ENCODE measurements around the gene ST7.

Gene ST7

DNA sequence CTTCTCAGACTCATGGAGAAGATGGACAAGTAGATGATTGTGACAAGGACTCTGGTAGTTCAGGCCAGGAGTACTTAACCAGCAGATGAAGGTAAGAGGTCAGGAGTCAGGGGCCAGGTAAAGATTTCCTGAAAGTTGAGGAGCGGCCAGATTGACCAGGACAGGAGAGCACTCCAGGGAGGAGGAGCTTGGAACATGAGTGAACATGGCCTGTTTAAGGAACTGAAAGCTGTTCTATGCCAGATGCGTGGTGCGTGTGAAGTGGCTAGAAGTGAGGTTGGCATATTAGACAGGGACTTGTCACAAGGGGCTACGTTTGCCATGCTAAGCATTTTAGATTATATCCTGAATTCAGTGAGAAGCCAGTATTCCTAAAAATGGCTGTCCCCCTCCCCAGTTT, 212.4 kb downstream of the ST7 start:
- DNase-seq, result no peak

DNA sequence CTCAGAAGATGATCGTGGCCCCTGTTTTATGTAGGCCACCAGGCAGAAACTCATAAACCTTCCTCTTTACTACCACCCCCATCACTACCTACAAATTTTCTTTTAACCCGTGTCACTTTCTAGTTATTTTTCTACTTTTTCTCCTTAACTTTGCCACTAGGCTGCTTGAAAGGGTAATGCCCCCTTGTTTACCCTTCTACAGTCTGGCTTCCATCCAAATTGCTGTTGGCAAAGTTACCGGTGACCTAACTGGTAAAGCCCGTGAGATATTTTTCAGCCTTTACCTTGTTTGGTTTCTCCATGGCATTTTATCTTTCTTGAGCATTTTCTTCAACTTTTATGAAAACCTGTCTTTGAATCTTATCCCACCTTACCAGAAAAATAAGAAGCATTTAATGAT, 216.6 kb downstream of the ST7 start:
- DNase-seq, result no peak

DNA sequence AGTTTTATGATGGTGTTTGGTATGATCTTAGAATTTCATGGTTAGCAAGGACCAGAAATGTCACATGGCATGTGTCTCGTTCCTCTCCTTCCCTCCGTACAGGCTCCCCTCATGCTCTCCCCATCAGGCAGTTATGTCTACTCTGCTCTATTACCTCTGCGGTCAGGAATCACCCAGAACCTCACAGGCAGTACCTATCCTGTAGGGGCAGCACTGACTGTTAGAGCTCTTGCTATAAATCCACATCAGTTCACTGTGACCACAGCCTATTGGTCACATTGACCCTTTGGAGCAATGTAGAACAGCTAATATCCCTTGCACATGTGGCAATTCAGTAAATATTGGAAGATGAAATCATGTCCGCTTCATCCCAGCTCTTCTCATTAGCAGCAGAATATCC, 217.8 kb downstream of the ST7 start:
- DNase-seq, result no peak

DNA sequence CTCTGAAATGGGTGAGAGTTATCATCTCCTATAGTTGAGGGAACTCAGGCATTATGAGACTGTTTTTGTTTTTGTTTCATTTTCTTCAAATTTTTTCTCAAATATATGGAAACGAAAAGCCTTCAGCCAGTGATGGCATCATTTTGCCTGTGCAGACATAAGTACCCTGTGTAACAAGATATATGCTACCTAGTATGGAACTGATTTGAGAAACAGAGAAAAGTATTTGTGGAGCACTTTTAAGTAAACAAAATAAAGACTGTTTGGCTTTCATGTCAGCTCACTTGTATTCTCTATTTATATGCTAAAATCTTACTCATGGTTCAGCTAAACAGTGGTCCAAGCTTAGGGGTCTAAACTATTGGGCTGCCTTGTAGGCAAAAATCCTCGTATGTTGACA, 219.0 kb downstream of the ST7 start:
- DNase-seq, result no peak

DNA sequence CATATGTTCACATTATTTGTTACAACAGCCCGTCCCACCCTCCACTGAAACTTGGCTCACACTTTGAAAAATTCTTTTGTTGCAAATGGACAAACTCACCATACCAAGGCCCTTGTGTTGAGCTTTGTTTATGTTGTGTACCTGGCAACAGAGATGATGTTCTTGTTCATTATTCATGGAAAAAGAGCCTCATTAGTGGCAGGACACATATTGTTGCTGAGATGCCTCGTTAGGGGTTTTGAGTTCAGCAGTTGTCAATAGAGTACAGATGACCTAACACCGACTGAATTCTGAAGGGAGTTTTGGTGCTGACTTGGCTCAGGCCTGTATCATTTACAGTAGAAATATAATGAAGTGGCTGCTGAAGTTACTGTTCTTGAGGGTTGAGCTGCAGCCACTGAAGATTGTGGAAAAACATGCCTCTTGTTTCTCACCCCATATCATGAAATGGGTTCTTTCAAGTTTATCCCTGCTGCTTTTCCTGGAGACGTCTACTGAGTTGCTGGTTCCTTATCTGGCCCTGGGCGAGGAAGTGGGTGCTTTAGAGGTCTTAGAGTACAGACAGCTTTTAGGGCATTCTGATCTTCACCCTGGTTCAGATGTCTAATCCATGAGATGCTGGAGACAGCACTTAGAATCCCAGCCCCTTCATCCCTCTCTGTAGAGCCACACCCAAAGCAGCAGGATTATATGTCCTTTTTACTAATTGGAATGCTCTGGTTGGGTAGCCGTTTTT, 219.9 kb downstream of the ST7 start:
- DNase-seq, result no peak

DNA sequence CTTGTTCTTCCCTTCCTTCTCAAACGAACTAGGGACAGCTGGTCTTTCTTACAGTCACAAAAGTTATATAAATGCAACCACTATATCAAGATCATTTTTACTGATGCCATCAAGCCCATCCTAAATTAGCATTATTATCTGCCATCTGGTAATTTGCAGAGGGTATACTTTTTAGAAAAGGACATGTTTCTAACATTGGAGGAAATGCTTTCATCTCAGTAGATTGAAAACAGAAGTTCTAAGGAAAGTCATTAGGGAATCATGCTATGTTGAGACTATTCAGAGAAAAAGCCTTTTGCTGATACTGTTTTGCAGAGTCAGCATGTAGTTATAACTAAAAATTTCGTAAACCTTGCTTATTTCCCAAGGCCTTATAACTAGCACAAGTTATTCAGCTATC, 222.9 kb downstream of the ST7 start:
- no peak for DNase-seq

DNA sequence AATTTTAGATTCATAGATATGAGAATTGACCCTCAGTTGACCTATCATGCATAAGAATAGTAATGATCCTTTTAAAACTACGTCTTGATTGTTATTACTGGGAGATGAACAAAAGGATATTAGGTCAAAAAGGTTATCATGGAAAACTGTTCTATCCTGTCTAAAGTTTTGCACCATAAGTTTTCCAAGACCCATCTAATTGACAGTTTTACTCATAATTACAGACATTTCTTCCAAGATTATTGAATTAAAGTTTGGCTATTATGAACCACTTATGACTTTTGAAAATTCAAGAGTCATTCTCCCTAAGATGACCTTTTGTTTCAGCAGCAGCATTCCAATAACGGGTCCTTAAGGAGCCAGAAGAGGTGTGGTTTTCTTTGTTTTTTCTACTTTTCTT, 225.3 kb downstream of the ST7 start:
- DNase-seq, result no peak

DNA sequence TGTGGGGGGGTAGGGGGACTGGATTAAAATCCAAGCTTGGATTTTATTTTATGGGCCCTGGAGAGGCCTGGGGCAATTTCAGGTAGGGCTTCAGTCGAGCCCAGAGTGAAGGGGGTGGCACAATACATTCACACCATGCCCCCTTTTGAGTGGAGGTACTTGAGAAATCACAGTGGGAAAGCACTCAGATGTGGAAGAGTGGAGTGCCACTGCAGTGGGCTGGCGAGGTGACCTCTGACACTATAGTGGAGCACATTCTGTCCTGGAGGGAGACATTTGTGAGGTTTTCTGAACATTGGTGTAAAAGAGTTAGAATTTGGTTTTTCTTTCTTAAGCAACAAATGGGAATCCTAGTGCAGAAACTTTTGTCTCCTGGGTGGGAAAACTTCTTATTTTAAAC, 226.4 kb downstream of the ST7 start:
- DNase-seq, result no peak

DNA sequence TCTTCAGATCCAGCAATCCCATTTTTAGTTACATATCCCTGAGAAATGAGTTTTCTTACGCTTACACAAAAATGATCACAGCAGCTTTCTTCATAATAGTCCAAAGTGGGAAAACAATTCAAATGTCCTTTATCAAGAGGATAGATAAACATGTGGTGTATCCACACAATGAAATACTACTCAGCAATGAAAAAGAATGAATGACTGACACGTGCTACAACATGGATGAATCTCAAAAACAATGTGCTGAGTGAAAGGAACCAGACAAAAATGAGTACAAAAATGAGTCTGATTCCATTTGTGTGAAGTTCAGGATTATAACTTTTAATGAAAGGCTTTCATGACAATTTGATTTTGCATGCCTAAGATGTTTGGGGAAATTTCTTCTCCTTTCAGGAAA, 230.4 kb downstream of the ST7 start:
- no peak for DNase-seq

DNA sequence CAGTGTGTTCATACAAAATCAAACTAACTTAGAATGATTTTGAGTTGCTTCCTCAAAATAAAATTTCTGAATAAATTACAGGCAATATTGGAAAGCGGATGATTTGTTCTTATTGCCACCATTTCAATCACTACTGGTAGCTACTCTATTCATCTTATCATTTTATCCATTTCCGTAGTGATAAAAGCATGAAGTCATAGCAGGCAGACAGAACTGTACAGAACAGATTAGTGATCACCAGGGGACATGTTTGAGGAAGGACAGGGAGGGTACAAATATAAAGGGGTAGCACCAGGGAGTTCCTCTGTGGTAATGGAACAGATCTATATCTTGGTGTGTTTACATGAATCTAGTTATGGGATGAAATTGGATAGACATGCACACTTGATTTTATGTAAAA, 231.1 kb downstream of the ST7 start:
- DNase-seq, result no peak

DNA sequence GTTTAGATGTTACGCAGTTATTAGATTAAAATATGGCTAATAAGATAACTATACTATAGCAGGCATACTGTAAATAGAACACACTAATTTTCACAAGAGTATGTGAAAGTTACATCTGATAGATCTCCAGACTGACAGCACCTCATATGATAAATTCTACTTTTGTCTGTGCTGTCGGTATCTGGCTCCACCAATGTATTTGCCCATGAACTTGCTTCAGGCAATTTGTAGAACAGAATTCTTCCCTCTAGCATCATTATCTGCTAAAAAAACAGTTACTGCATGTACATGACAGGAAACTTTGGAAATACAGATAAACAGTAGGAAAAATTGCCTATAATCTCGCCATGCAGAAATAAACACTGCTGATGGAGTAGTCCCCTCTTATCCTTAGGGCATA, 231.8 kb downstream of the ST7 start:
- DNase-seq, result no peak

DNA sequence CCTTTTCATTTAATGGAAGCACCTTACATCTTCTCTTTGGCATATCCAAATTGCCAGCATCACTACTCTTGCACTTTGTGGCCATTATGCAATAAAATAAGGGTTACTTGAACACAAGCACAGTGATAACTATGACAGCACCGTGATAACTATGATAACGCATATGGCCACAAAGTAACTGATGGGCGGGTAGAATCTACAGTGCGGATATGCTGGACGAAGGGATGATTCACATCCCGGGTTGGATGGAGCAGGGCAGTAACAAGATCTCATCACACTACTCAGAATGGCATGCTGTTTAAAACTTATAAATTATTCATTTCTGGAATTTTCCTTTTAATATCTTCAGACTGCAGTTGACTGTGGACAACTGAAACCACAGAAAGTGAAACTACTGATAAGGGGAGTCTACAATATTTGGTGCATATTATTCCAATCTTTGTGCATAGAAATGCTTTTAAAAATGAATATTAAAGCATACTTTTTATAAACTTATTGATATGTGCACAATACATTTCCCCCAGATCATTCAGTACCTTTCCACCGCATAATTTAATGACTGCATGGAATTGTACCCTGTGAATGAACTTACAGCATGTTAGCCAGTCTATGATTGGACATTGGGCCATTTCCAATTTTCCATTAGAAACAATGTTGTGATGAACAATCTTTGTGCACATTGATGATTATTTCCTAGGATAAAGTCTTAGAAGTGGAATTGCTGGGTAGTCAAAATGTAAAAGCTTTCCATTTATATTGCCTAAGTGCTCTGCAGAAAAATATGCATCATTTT, 233.1 kb downstream of the ST7 start:
- DNase-seq, result no peak

DNA sequence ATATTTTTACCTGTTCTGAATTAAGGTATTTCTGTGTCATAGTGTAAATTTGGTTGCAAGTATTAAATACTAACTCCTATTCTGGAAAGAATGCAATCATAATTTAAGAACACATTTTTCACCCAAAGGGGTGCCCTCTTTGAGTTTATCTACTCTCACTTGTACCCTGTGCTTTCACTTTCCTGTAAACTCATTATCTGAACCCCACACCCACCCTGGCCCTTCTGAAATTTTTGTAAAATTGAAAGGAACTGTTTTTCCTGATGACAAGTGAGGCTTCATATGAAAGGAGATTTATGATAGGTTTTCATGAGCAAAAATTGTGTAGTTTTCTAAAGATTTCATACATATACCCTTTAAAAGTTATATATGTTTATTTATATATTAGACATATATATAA, 235.1 kb downstream of the ST7 start:
- no peak for DNase-seq

DNA sequence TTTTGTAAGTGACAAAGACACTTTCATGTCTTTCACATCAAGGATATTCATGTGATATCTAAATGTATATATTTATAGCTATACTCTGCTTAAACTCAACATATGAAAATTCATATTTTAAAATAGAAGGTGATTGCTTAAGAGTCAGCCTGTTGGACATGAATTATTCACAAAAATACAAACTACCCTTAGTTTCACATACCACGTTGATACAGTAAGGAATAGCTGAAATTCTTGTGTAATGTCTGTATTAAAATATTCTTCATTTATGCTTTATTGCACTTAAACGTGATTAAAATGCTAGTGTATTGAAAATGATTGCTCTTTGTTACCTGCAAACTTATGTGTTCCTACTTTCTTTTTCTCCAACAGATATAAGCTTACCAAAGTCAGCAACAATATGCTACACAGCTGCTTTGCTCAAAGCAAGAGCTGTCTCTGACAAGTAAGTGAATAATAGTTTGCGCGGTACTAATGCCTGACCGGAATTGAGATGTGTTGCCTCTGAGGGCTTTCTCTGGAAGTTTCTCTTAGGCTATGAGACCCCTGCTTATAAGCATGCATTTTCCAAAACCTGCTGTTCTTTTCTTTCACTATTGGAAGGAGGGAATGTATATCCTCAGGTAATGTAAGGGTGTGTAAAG, 235.8 kb downstream of the ST7 start:
- DNase-seq, result no peak

DNA sequence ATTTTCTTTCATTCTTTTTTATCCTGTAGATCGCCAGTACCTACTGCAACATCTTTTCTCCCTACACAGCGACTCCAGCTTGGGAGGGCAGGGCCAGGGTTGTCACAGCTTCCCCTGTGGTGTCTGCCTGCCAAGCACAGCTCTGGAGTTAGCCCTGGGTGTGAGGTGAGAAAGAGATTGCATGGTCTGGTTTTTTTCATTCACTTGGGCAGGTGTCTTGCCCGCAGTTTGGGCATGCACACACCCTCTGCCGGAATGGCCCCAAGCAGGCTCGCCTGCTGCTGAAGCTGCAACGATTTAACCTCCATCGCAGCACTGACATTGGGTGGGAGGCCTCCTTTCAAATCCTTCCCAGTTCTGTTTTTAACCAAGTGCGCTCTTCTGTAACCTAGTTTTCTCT, 236.8 kb downstream of the ST7 start:
- no peak for DNase-seq

DNA sequence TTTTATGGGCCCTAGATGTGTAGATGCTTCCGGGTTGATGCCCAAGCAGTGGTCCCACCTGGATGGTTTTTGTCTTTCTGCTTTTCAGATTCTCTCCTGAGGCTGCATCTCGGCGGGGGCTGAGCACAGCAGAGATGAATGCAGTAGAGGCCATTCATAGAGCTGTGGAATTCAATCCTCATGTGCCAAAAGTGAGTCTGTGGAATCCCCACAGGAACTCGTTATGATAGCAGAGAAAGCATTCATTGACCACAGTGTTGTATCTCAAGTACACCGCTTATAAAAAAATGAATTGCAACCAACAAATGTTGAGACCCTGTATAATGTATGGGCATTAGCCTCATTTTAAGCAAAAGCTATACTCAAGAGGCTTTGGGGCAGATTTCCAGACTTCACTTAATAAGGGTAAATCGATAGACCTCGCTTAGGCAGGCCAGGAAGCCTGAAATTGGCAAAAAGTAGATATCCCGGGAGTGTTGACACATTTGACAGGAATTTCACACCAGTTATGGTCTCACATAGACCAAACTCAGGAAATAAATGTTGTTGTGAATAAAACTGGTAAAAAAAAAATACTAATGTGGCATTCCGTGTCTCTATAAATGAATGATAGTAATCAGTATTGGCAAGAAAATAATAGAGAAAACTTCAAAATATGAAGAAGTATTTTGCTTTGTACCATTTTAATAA, 237.6 kb downstream of the ST7 start:
- DNase-seq, result no peak

DNA sequence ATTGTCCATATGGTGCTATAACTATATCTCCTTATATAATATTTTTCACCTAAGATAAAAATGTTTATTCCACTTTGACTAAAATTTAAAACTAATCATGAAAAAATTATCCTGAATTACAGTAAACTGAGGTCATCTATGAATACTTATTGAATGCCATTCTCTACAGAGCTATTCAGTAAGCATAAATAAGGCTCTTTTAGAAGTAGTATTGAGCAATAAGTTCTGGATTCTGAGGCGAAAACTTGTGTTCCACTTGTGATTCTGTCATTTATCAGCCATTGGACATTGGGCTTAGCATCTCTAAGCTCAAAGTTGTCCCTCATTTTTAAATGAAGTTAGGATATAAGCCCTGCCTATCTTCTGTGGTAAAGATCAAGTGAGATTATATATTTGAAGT, 238.8 kb downstream of the ST7 start:
- no peak for DNase-seq

DNA sequence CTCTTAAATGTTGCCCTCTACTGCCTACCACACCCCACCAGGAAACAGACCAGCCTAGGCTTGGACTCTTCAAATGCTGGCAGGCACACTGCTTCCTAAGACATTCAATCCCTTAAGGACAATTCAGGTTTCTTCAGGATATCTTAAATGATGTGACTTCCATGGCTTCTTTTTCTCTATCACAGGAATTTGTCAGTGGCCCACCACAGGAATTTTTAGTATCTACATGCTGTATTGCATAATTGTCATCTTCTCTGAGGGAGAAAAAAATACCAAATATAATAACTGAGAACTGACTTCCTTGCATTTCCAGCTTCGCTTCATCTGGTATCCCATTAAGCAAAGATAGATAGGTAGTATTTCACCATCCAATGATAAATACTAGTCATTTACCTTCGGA, 240.3 kb downstream of the ST7 start:
- no peak for DNase-seq

DNA sequence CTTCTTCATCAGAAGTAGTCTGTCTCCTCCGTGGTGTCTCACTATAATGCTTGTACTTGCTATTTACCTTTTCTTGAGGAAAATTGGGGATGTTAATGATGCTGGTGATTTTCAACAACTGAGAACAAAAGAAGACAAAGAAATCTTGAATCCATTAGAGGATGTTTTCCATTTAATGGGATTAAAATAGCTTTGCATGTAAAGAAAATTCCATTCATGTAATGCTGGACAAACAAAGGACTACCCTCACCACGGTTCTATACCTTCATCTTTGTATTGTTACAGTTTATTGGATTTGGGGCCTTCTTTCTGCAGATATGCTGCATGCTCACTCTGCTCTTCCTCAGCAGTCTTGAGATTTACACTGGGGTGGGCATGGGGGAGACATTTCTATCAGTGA, 241.1 kb downstream of the ST7 start:
- no peak for DNase-seq

DNA sequence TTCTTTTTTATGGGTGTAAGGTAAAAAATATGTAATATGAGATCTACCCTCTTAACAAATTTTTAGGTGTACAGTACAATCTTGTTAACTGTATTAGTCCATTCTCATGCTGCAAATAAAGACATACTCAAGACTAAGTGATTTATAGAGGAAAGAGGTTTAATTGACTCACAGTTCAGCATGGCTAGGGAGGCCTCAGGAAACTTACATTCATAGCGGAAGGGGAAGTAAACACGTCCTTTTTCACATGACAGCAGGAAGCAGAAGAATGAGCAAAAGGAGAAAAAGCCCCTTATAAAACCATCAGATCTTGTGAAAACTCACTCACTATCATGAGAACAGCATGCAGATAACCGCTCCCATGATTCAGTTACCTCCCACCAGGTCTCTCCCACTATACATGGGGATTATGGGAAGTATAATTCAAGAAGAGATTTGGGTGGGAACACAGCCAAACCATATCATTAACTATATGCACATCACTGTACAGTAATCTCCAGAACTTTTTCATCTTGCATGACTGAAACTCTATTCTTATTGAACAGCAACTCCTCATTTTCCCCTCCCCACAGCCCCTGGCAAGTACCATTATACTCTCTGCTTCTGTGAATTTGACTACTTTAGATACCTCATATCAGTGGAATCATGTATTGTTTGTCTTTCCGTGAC, 242.2 kb downstream of the ST7 start:
- no peak for DNase-seq

DNA sequence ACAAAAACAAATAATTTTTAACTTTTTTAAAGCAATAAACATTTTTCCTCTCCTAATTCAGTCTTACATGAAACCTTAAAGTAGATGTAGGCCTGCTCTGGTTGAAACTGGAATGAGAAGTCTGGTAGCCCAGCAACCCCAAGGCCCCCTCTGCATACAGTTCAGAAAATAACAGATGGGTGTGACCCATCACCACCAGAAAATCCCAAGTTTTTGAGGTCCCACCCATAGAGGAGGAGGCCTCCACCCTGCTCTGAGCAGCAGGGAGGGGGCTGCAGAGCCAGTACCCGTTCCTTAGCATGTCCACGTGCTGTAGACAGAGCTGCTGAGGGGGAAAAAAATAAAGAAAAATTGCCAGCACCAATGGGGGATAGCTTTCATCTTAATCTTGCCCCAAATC, 246.8 kb downstream of the ST7 start:
- no peak for DNase-seq

DNA sequence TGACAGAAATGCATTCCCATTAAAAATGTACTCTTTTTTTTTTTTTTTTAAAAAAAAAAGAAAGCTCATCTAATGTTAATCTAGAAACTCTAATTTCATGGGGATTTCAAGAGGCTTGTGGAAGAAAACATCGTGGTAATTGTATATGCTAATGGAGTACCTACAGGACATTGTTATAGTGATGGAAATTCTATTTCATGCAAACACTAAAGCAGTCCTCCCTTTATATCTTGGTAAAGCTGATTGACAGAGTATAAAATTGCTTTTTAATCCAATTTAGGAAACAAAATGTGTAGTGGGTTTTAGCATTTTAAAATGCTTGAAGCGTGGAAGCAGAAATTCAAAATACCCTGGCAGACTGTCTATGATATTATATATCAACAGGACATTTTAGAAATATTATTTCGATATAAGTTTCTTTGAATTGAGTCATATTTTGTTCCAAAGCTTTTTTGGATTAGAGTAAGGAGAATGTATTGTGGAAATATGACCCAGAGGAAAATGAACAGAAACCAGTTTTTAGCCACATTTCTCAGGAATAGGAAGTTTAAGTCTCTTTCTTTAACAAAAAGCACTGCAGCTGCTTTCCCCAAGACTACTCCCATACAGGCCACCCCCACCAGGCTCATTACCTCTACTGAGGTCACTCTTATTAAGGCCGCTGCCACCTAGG, 247.6 kb downstream of the ST7 start:
- no peak for DNase-seq

DNA sequence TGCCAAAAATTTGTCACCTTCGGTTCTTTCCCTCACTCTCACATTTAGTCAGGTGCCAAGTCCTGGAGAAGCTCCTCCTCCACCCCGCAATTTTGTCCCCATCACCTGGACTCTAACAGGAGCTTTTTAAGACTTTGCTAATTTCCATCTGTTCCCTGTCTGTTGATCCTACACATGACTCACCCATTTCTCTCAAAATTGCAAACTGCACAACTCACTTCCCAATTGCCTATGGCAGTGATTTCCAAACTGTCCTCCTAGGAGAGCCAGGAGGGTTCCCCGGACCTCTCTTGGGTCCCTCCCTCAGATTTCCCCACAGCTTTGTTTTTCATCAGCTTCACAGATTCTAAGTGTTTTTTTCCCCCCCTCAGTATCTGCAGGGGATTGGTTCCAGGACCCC, 249.2 kb downstream of the ST7 start:
- no peak for DNase-seq

Data from NCI-H187 (cell line).